D341Med (cell line): ENCODE data around the gene MCTP2.

Source experiments
- DNase-seq: peaks from one replicate; pipeline ENCODE4 v3.0.0; 2012; ENCODE audit warnings: low spot score

The MCTP2 gene

DNA sequence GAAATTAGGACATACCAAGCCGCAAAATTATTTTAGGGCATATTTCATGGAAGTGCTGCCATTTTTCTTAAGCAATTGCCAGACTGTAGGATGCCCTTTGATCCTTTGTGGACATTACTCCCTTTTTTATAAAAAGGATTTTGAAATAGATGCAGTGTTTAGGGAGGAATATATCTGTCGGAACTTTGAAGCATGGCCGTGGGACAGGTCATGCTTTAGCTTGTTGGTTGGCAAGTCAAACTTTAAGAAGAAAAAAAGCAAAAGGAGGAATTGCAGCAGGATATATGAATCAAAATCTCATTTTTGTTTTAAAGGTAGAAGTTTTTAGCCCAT is 122.1 kb downstream of the MCTP2 start:
- DNase-seq, result no peak

GRCh38 chr15:94354655-94355054 is 123.3 kb downstream of the MCTP2 start:
- DNase-seq, result no peak

DNA sequence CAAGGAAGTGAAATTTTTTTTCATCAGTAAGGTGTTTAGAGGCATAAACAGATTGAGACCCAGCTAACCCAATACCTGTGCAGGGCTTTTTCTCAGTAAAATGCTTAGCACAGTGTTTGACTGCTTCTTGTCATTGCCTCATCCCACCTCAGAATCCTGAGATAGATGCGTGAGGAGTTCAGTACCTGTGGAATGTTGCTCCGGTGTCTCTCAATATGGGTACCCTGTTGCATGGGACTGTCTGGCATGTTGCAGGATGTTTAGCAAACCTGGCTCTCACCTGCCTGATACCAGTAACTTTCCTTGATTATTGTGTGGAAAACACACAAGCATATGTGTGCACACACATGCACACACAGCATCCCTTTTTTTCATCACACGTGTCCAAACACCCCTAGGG is 128.4 kb downstream of the MCTP2 start:
- no peak for DNase-seq

GRCh38 chr15:94360251-94360685 is 128.9 kb downstream of the MCTP2 start:
- DNase-seq, result no peak

- no peak for DNase-seq
Measured at GRCh38 chr15:94362385-94363092, 131.2 kb downstream of the MCTP2 start.

DNA sequence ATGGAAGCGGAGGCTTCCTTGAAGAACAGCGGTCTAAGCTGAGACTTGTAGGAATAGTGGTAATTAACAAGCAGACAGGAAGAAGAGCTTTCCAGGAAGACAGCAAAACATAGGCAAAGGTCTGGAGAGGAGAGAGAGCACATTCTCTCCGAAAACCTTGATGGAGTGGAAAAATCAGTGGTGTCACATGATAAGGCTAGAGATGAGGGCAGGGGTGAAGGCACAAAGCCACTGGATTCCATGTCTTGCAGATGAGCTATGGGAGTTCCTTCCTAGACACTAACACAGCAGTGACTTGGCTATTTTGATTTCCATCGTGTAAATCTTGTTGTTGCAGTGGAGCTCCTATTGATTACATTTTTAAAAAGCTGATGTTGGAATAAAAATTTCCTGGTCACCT is 132.0 kb downstream of the MCTP2 start:
- DNase-seq, result no peak

- no peak for DNase-seq
Measured at GRCh38 chr15:94366781-94367180, 135.4 kb downstream of the MCTP2 start.

GRCh38 chr15:94367726-94368535 is 136.6 kb downstream of the MCTP2 start:
- DNase-seq, result no peak

DNA sequence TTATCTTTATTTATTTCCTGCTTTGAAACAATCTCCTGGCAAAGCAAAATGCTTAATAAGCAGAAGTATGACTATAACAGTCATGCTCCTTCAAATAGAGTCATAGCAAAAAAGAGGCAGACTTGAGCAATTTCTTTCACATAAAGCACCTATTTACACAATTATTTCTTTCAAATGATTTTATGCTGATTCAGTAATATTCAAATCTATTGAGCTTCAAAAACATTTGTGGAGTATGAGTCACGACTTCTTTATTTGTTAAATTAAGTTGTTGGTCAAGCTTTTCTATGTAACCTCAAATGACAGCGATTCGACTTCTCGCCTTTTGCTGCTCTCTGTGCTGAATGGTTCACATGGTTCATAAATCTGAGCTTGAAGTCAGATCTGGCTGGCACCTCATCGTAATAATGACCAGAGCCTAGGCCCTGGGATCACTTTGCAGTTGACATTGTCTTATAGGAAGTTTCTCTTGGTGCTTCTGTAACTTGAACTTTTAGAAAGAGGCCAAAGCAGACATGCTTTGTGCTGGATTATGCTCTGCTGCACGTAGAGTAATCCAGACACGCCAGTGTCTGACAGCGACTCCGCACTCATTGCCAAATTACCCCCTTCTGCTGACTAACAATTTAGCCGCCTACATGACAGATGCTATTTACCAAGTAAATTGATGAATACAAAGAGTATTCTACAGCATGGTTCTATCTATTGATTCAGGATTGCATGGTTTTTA is 139.0 kb downstream of the MCTP2 start:
- DNase-seq, result no peak

DNA sequence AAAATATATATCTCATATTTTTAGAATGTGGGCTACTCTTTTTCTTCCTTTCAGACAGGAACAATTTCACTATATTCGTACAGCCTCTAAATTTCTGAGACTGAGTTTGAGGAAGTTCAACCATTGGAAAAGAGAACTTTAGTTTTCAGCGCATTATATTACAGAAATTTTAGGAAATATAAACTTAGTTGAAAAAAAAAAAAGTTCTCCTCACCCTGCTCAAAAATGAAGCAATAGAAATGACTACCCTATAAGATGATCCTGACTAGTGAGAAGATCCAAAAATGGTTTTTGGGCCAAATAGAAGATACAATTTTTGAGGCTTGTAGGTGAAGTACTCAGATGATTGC is 139.6 kb downstream of the MCTP2 start:
- DNase-seq, result no peak

- no peak for DNase-seq
Measured at GRCh38 chr15:94372821-94373220, 141.5 kb downstream of the MCTP2 start.

DNA sequence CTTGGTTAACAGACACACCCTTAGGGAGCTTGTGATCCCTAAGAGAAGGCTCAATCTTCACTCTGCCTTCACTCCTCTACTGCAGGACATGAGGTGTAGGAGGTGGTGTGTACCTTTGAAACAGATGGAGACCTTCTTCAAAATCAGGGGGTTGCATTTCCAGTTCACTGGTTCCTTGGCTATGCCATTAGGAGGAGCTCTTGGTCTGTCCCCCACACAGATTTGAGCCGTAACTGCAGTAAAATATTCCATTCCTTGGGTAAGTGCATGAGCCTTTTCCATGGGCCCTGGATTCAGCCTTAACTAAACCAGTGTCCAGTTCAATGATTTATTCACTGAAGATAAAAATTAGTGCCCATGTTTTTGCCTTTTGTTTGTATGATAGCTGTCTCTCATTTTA is 144.6 kb downstream of the MCTP2 start:
- no peak for DNase-seq

GRCh38 chr15:94379986-94380385 is 148.6 kb downstream of the MCTP2 start:
- no peak for DNase-seq

GRCh38 chr15:94380798-94381197 is 149.4 kb downstream of the MCTP2 start:
- DNase-seq, result no peak

DNA sequence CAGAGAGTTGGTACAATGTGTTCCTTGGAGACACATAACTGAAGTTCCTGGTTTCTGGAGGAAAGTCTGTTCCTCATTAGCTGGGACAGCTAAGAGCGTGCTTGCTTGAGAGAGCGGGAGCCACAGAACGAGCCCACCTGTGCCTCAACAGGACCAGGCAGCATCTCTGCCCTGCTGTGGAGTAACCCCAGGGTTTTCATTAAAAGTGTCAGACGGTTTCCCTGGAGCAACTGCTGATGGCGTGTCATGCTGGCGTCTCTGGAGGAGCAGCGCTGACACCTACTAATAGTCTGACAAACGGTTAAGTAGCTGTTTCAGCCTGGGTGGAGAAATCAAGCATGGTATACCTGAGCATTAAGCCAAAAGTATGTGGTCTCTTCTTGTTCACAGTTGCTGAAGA is 150.0 kb downstream of the MCTP2 start:
- no peak for DNase-seq

GRCh38 chr15:94383041-94383440 is 151.7 kb downstream of the MCTP2 start:
- DNase-seq, result no peak

GRCh38 chr15:94383706-94384105 is 152.3 kb downstream of the MCTP2 start:
- no peak for DNase-seq

DNA sequence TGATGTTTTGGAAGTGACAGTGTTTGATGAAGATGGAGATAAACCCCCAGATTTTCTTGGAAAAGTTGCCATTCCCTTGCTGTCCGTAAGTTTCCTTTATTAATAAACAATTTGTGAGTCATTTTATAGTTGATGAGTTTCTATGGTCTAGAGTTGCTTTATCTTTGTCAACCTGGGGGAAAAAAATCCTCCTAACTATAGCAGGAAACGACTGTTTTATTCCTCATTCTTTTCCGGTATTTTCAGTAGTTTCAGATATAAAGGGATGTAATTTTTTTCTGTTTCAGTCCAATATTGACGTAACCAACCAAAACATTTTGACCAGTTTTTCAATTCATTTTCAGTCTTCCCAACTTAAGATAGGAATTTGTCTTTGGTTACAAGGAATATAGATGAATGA is 154.1 kb downstream of the MCTP2 start:
- no peak for DNase-seq

DNA sequence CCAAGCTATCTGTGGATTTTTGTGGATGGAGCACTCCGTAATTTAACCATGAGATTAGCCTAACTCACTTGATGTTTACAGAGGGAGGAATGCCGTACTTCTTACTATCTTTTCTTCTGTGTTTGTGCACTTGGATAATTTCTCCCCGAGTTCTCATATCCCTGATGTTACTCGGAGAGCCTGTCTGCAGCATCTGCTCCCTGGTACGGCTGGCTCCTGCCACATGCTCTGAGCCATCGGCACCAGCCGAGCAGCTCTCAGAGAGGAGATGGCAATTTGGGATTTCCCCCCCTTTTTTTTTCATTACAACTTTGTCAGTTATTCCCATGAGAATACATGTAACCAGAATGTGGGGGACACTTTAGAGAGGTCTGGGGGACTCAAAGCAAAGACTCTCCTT is 155.0 kb downstream of the MCTP2 start:
- no peak for DNase-seq

DNA sequence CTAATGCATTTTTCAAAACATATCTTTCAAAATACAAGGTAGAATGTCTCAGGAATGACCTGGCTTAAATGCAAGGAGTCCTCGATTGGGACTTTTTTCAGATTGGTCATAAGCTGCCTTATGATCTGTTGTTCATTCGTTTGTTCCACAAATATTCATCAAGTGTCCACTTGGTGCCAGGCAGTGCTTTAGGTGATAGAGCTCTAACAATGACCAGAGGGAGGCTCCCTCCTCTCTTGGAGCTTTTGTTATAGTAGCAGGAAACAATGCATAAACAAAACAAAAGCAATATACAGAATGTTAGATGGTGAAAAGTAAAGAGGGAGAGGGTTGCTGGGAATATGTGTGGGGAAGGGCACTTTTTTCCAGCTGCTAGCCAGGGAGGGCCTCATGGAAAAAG is 156.1 kb downstream of the MCTP2 start:
- no peak for DNase-seq

DNA sequence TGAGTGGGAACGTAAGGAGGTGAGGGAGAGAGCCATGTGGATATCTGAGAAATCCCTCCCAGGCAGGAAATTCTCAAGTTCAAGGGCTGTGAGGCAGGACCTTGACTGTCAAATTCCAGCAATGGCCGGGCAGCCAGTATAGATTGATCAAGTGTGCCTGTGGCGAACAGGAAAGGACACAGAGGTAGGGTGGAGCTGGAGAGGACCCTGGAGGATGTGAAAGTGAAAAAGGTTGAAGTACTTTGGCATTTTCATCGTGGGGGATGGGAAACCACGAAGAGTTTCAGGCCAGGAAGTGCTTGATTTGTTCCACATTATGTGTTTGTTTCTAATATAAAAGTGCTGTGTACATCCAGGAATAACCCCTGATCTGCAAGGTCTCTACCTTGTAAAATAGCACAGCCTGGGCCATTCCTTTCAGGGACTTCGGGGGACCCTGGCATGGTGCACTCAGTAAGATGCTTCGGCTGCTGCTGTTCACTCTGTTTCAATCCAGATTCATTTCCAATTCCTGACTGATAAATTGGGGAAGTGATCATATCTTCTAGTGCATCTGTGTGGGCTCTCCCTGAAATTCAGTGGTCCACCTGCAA is 156.6 kb downstream of the MCTP2 start:
- no peak for DNase-seq

DNA sequence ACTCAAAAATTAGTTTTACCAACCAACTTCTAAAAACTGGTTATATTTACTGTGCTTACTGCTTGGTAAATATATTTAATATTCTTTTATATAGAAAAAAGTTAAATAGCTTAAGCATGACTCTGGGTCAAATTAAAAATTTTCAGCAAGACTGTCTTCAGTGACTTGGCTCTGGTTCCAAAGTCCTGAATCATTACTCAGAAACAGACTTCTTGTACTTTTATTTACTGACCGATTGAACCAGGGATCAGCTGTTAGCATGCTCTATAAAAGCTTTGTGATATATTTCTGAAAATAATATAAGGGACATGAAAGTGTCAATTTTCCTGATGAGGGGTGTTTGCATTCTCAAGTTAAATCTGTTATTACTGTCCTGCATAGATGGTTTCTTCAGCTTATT is 164.3 kb downstream of the MCTP2 start:
- no peak for DNase-seq

DNA sequence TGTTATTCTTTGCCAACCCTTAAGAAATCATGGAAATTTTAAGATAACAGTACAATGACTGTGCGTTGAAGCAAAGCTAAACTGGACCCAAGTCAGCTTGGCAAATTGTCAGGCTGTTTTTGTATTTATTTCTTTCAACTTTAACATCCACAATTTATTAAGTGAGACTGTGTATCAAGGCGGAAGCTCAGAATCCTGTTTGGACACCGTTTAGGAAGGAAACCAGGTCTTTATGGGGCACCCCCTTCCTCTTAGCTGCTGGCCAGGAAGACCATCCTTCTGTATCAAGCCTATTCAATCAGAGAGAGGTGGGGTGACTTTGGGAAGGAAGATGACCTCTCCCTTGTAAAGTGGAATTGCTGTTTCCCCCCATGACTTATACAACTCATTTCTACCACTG is 166.0 kb downstream of the MCTP2 start:
- no peak for DNase-seq
